Frontal cortex (tissue), 4 donors: ENCODE data around the gene STPG1. TPM values are rescaled to one million over a fixed set of nuclear protein-coding genes. Genes with fewer than 3 reads are reported as not detected.

Experiments
- DNase-seq, 2 donors: peaks; one replicate each; pipeline ENCODE4 v3.0.0; 2012; ENCODE audit warnings: low spot score in 2 of 2
- FAIRE-seq: peaks from 2 replicates; lab custom pipeline; 2012; peaks lifted over from hg19 to GRCh38; lab: Jason Lieb, UNC
- total RNA-seq: library from RNA; depleted of rRNA; stranded (reverse); fragments of >200 nt; gene quantifications from one replicate; pipeline ENCODE4 v1.2.3, GENCODE V29; 2014
- donor health status: control.
- donor health status: control.
- donor health status: control.

Gene STPG1
- total RNA-seq, 1 donor from 2014 or later = 2.9 TPM

DNA sequence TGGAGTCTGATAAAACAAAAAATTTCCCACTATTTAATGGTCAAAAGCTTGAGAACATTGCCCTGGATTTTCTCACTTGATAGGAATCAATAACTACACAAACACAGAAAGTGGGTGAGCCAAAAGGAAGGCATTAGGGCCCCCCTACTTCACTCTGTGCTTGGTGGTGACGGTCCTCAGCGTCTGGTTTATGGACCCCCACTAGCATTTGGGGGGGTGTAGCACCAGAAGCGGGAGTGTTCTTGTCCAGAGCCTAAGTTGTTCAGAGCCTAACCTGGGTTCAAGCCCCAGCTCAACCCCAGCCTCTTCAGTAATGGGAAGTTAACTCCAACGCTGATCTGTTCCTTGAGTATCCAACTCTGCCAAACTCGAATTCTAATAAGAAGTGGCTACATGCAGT is 33.1 kb downstream of the STPG1 start:
- FAIRE-seq = no peak
- DNase-seq = no peak

DNA sequence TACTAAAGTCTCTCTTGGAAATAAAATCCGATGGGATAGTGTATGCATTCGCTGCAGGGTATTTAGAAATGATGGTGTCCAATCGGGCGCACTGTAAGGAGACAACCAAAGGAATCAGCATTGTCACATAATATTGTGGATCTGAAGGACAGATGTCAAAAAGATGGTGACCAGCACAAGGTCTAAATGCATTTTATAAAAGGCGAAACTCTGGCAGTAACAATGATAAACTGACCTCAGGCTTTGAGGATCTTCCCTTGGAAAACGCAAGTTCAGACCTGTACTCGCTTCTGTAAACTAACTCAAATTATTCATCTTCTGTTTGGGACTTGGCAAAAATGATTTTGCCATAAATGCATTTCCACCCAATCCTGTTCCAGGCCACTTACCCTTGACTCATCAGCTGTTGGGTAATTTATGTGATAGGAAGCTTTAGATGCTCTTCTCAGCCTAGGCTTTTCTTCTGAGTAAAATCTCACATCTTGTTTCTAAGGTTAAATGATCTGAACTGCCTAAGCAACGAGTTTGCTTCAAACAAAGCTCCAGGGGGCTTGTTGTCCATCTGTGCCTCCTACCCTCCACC is 33.8 kb downstream of the STPG1 start:
- DNase-seq (no peak), FAIRE-seq (no peak)

DNA sequence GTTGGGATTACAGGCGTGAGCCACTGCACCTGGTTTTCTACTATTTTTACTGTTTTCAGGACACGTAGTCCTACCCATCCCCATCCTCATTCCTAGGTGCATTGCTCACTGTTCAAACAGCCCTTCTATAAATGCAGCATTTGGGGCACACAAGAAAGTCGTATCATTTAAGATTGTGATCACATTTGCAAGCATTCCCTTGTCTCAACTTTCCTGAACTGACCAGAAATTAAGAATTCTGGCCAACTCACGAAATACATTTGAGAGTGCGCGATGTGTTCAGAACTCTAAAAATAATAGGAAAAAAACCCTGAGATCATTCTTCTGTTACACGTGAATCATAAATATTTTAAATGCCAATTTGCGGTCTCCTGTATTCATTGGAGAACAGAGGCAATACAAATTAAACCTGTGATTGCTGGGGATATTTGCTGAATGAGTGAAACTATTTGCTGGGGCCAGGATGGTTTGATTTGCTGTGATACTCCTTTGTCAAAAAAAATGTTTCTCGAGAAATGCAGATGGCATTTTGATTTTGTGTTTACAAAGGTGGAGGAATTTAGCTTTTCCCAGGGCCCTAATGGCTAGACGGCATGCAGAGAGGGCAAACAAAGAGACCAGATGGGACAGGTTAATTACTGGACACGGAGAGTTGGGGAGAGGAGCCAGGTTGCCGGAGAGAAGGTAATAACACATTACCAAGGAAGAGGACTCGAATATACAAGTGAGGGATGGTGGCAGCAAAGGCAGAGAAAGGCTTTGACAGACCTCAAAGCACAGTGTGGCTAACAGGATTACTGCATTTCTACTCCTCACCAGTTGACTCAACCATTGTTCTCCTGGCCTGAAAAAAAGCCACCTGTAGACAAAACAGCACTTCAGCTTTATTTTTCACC is 38.4 kb downstream of the STPG1 start:
- DNase-seq (no peak), FAIRE-seq (no peak)

DNA sequence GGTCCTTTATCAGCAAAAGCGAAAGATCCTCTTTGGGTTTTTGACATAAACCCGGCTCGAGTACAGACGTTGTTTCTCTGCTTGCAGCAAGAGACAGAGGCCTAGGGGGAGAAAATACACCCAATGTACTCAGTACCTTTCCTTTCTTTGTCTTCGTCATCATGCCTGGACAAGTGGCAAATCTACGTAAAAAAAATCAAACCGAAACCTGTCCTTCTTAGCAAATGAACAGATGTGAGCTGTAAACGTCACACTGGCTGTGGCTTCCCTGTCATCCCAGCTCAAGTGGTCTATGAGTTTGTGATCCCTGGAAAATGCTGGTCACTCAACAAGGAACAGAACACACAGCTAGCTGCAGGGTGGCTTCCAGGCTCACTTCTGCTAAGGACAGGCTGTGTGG is 39.9 kb downstream of the STPG1 start:
- DNase-seq = no peak
- no peak for FAIRE-seq

DNA sequence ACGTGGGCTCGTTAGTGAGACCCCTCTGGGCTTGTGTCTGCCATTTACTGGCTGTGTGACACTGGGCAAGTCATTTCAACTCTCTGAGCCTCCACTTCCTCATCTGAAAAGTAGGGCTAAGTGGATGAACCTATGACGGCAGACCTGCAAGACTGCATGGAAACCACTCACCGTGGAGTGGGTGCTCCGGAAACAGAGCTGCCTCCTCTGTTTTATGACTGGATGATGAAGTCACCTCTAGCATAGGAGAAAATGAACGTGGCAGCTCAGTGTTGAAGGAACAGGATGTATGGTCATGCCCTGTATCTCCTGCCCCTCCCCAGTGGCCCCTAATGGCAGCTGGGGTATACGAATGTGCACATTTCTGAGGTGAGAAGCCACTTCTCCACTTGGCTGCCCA is 40.5 kb downstream of the STPG1 start:
- DNase-seq (no peak), FAIRE-seq (no peak)

DNA sequence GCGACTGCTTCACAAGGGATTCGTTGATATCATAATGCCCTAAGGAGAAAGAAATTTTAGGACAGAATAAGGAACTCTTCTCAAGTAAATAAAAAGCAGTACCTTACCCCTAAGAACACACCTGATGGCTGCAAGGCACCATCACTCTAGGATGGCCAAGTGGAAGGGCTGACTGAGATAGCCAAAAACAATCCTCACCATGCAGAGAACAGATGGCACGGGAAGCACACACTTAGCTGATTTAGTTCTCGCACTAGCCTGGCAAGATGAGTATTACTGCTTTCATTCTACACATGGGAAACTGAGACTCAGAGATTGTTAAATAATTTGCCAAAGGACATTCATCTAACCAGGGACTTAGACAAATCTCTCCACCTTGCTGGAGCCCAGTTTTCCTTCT is 43.8 kb downstream of the STPG1 start:
- FAIRE-seq = no peak
- DNase-seq = no peak

DNA sequence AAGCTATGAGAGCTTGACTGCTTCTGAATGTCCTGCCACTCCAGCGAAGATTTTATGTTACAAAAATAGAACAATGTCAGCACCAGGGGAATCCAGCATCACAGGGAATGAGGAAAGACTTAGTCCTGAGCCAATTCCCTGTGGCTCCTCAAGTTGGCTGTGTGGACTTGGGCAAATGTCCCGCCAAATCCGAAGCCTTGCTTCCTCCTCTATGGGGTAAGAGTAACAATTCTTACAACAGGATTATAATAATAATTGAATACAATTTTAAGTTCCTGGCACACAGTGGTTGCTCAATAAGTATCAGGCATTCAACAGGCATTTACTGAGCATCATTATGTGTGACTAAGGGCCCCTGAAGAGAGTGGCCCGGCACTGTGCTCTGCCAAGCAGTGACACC is 44.4 kb downstream of the STPG1 start:
- DNase-seq (no peak), FAIRE-seq (no peak)

DNA sequence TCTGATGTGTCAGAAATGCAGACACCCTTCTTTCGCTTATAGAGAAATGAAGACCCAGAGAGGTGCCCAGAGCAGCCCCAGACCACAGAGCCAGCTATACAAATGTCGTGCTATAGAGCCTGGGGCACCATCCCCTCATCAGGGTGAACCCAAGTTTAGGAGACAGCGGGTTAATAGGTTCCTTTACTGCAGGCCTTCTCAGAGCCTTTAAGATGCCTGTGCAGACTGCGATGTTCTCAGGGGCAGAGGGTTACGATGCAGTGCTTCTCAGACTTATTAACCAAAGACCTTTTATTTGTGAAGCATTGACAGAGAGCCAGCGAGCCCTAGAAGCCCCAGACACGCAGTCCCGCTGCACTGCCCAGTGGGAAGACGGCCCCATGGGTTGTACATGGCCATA is 46.9 kb downstream of the STPG1 start:
- DNase-seq = no peak
- no peak for FAIRE-seq

DNA sequence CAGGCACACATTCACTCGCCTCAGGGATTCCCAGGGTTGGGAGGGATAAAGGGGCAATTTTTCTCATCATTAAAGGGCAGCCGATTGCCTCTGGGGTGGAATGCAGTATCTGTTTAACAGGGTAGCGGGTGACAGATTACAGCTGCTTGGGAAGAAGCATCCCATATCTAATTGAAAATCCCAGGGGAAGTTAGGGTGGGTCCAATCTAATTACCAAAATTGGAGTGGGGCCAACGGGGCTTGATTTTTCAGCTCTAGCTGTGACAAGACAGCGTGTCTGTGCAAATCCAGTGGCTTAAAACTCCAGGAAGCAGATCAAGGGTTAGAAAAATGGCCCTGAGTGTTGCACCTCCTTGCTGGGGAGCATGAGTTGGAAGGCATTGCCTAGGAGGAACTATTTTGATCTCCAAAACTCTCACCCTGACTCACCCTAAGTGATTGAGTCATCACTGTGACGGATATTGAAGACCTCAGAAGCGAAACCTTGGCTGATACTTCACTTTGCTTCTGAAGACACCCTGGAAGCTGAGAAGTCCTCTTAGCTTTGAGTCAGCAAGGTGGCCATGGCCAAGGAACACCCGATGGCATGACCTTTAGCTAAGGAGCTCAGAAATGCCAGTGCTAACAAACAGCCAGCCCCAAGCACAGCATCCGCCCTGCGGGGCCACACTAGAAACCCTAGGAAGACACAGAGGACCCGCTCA is 48.5 kb downstream of the STPG1 start:
- no peak for DNase-seq
- no peak for FAIRE-seq

DNA sequence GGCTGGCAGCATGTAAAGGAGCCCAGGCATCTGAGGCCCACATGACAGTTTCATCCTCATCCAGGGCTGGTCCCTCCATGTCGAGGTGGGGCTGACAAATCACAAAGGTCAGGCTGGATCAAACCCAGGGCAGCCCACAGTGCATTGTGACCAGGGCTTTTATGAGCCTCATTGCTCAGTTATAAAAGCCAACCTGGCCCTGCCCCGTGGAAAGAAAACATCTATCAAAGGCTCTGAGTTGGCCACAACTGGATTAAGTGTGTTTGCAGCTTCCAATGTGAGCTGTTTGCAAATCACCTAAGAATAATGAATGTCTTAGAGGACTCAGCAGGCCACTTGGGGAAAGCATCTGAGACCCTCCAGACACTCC is 49.0 kb downstream of the STPG1 start:
- no peak for DNase-seq
- no peak for FAIRE-seq

DNA sequence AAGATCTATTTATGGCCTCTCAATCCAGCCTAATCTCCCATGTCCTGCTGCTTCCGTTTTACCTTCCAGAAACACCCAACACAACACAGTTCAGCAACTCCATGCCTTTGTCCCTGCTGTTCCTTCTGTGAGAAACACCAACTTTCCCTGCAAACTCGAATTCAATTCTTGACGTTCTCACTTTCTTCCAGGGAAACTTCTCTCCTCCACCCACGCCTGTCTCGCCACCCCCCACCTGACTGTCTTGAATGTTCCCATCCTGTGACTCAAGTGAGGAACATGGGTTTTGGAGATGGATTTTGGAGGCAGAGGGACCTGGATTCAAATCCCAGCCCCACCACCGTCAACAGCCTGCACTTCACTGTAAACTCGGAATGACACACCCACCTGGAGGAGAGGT is 49.6 kb downstream of the STPG1 start:
- DNase-seq (no peak), FAIRE-seq (no peak)

DNA sequence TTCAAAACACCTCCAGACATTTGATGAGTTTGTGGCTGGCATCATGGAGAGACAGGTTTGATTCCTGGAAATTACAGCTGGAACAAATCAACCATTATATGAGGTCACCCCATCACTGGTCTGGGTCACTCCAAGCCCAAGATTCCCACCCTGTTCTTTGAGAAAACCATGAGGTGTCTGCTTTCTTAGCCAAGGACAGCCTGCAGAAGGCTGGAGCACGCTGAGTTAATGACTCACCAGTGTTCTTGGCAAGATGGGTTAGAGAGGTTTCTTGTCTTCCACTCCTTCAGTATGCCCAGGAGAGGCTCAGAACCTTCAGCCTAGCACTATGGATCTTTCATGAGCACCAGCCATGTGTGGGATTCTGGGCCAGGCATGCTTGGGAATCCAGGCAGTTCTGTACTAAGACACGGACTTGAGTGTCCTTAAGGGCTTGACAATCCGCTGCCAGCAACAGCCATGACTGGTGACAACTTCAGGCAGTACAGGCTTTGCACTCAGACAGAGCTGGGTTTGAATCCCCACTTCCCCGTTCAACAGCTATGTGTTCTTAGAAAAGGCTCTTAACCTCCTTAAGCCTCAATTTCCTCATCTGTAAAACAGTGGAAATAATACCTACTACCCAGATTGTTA is 50.5 kb downstream of the STPG1 start:
- DNase-seq (no peak), FAIRE-seq (no peak)

DNA sequence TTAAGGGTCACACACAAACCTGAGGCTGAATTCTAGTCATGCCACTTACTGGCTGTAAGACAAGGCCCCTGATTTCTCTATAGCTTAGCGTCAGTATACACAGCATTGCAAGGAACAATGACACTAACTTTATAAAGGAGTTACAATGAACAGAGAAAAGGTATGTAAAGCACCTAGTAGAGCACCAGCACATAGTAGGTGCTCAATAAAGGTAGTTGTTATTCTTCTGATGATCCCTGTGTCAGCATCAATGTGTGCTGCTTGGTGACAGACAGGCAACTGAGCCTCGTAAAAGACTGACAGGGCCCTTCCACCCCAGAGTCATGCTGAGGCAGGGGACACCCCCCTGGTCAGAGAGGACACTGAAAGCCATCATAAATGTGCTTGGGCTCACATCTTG is 51.2 kb downstream of the STPG1 start:
- DNase-seq = no peak
- FAIRE-seq = no peak

DNA sequence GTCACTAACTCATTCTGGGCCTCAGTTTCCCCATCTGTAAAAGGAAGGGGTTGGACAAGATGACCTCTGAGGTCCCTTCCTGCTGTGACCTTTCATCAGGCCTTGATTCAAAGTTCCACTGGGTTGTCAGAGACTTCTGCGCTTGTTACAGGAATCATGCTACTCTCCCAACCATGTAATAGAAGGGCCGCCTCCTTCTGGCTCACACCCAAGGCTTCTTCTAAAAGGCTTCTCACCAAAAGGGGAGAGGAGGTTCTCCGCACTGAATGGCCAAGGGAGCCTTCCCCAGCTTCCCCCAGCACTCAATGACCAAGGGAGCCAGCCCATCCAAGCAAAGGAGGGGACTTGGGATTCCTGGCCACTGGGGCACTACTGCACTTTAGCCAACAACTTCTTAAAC is 51.8 kb downstream of the STPG1 start:
- FAIRE-seq (no peak), DNase-seq (no peak)

DNA sequence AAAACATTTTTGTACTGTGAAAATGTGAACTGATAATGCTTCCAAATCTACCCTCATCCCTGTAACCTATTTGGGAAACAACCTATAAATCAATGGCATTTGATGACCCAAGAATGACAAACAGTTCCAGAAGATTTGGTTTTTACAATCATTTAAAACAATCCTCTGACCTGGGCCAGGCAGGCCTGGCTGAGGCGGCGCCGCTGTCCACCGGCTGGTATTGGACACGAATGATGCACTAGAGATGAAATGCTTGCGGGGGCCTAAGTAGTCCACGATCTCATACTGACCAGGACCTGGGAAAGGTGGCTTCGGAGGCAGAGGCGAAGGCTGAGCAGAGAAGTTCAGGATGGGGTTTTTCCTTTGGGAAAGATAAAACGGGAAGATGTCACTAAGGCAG is 52.9 kb downstream of the STPG1 start:
- FAIRE-seq (no peak), DNase-seq (no peak)

DNA sequence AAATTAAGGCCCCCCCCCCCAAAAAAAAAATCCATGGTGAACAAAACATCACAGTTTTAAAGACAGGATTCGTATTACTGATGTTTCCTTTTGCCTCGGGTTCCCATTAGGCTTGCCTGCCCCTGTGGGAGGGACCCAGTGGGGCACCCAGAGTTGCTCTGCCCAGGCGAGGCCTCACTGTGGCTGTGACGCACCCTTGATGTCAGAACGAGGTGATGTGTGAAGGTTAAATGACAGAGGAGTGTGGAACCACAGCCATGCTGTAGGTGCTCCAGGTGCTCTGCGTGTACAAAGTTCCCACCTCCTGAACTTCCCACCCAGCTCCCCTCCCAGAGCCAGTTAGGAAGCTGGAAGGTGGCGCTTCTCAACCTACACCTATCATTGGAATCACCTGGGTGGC is 56.5 kb downstream of the STPG1 start:
- FAIRE-seq (no peak), DNase-seq (no peak)

DNA sequence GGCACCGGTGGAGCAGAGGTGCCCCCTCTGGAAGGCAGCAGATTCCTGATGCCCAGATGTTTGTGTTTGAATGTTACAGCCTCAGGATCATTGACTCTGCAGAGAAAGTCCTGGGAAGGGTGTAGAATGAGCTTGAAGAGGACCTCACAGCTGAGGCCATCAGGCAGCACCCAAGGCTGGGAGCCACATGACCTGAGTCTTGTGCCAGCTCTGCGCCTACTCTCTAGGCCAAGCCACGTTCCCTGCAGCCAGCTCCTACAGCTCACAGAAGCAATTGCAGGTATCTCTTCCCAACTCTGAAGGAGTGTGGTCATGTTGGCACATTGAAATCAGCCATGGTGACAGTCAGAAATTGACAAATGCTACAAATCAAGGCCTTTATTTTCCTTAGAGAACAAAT is 58.1 kb downstream of the STPG1 start:
- DNase-seq = no peak
- no peak for FAIRE-seq

DNA sequence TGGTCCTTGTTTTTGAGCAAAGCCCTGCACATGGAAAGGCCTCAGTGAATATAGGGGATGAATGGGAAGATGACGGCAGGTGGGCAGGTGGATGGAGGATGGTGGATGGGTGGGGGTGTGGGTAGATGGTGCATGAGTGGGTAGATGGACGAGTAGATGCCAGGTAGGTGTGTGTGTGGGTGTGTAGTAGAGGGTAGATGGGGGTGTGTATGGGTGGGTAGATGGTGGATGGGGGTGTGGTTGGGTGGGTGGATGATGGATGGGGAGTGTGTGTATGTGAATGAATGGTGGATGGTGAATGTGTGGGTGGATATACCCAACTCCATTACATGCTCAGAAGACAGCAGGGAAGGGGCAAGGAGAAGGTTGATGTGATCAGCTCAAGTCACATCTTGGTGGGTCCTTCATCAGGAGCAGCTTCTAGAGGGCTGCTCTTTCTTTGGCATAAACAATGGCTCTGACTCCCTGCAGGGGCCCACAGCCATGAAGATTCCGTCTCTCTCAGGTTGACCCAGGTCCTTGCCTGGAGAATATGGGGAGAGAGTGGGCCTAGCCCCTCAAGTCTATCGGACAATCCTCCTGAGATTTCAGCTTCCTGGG is 60.2 kb downstream of the STPG1 start:
- no peak for DNase-seq
- no peak for FAIRE-seq

DNA sequence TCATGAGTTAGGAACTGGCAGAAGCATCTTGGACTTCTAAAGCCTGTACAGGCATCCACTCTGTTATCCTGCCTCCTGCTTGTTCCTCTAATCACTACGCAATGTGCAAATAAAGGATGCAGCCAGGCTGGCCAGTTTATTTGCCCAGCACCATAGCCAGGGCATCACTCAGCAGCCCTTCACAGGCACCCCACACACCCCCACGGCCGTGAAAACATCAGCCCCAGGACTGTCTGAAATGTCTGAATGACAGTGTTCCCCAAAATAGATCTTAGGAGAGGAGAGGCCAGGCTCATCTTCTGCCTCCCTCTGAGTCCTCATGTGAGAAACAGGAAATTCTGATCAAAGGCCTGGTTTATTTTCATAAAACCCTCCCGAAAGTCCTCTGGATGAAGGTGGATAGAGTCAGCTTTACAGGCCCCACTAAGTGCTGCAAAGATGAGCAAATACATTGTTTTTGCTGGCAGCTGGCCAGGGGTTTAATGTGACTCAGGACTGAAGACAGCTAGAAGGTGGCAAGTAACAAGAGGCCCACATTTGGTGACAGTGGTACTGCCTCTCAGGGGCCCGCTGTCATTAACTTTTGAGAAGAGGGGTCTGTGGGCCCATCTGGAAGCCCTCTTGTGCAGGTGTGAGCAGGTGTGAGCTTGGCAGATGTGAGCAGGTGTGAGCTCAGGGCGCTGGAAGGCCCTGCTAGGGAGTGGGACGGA is 61.5 kb downstream of the STPG1 start:
- no peak for FAIRE-seq
- no peak for DNase-seq

DNA sequence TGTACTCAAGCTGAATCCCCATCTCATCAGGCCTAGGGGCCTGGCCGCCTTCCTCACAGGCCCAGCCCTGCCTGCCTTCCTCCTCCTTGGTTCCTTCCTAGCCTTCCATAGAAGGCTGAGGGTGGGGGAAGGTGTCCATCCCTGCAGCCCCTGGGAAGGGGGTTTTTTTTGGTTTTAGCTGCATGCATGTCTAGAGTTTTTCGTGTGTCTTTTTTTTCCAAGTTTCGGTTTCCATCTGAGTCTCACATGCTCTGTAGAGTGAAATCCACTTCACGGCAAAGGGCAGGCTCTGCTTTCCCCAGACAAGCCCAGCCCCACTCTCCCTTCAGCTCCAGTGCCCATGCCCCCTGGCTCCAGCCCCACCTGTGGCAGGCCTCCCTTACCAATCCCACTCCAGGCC is 62.3 kb downstream of the STPG1 start:
- no peak for DNase-seq
- no peak for FAIRE-seq
